A172 (cell line): Measurements from ENCODE around the gene PTPN9. TPM values are rescaled to one million over a fixed set of nuclear protein-coding genes. Genes with fewer than 3 reads are reported as not detected.
"Not testable (repeated sequence)": the region's sequence is repeated elsewhere in the genome, so short reads cannot be mapped to it uniquely, and the experiment has no call there.

Experiments used
- DNase-seq: peaks from one replicate; pipeline ENCODE4 v3.0.0-alpha.2; 2015; ENCODE audit warnings: low spot score
- total RNA-seq: library from RNA; depleted of rRNA; stranded (reverse); fragments of >200 nt; shearing (Covaris generic); gene quantifications from 2 replicates; pipeline ENCODE4 v1.2.3, GENCODE V29; 2014

The PTPN9 gene
- total RNA-seq, 1 experiment from 2014 or later: 19.2 TPM

- DNase-seq: no peak
These were observed 124.4 kb downstream of the PTPN9 start for GRCh38 chr15:75454471-75455378.

- peak; percentile 99 for DNase-seq
These were observed 125.2 kb downstream of the PTPN9 start for GRCh38 chr15:75453703-75454470.

- DNase-seq: peak; percentile 10
These were observed 126.0 kb downstream of the PTPN9 start for GRCh38 chr15:75452865-75453702.

GRCh38 chr15:75452364-75452864 lies 126.7 kb downstream of the PTPN9 start:
- DNase-seq: peak; percentile 73

GRCh38 chr15:75451674-75452363 lies 127.3 kb downstream of the PTPN9 start, which contains the start of gene SIN3A:
SIN3A (minus strand) TSS chr15:75451690; CDS start chr15:75430375, 21,315 bp downstream.
- peak; percentile 100 for DNase-seq

DNA sequence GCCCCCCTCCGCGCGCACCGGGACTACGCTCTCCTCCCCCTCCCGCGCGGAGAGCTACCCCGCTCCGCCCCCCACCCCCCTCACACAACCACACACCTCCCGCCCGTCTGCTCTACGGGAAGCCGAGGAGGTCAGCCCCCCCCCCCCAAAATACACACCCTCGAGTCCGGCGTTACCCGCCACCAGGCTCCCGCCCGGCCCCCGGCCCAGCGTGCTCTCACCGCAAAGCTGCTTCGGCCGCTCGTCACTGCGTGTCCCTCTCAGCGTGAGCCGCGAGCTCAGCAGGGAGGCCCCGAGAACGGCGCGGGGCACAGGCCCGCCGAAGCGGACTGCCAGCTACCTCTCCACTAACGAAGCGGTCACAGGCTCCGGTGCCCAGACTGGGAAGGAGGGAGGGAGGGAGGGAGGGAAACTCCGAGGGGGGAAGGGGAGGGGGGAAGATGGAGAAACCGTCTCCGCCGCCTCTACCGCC lies 127.9 kb downstream of the PTPN9 start:
- no peak for DNase-seq

- DNase-seq: peak; percentile 93
These were observed 128.6 kb downstream of the PTPN9 start for GRCh38 chr15:75450307-75451201.

DNA sequence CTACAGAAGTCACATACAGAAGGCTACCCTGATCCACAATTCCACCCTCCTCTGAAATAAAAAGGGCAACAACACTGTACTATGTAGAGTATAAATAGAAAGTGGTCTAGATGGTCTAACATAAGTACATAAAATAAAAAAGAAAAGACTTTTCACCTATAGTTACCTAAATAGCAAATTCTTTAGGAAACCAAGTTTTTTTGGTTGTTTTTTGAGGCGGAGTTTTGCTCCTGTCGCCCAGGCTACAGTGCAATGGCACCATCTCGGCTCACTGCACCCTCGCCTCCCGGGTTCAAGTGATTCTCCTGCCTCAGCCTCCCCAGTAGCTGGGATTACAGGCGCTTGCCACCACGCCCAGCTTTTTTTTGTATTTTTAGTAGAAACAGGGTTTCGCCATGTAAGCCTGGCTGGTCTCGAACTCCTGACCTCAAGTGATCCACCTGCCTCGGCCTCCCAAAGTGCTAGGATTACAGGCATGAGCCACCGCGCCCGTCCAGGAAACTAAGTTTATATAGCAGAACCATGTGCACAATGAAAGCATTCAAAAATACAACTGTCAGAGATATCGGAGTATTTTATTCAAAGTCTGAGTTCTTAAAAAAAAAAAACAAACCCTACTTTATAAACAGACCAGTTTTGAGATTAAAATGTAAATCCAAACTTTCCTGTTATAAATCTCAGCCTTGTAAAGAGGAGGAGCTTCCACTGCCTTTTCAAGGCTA lies 129.4 kb downstream of the PTPN9 start:
- DNase-seq: no peak

DNA sequence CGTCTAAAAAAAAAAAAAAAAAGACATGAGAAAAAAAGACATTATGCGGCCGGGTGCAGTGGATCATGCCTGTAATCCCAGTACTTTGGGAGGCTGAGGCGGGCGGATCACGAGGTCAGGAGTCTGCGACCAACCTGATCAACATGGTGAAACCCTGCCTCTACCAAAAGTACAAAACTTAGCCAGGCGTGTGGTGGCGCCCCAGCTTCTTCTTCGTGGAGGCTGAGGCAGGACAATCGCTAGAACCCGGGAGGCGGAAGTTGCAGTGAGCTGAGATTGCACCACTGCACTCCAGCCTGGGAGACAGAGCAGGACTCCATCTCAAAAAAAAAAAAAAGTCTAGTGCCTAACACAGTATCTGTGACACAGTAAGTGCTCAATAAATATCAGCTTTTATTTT lies 130.9 kb downstream of the PTPN9 start:
- not testable (repeated sequence) for DNase-seq

DNA sequence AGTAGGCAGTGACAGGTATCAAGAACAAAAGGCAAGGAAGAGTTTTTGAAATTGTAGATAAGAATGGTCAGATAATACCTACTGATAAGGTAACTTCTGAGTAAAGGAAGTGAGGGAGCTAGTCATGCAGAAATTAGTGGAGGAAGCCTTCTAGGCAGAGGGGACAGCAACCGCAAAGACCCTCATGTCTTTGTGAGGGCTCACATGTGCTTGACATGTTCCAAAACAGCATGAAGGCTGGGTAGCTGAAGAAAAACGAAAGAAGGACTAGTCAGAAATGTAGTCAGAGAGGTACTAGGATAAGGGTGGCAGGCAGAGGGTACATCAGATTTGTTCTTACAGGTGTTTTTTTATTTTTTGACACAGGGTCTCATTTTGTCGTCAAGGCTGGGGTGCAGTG lies 133.0 kb downstream of the PTPN9 start:
- no peak for DNase-seq

GRCh38 chr15:75445324-75445723 lies 133.8 kb downstream of the PTPN9 start:
- DNase-seq: not testable (repeated sequence)

GRCh38 chr15:75443972-75444453 lies 135.1 kb downstream of the PTPN9 start:
- not testable (repeated sequence) for DNase-seq

GRCh38 chr15:75437721-75438120 lies 141.4 kb downstream of the PTPN9 start:
- DNase-seq: no peak

- DNase-seq: no peak
These were observed 142.2 kb downstream of the PTPN9 start for GRCh38 chr15:75436881-75437280.

GRCh38 chr15:75431682-75432081 lies 147.4 kb downstream of the PTPN9 start:
- DNase-seq: no peak

DNA sequence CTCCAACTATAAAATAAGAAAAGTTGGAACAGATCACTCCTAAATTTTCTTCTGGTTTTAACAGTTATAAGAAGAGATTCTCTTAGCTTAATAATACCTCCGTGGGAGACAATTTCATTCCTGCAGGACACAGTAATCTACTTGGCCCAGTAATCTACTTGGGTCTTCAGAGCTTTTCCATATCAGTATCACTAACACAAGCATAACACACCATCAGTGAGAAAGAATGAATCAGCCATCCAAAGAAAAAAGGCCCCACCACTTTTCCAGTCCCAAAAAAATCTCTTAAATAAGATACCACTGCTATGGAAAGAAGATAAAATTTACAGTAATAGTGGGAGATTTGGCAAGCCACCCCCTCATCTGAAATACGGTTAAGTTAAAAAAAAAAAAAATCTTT lies 147.8 kb downstream of the PTPN9 start:
- no peak for DNase-seq

GRCh38 chr15:75430259-75430658 lies 148.9 kb downstream of the PTPN9 start:
- no peak for DNase-seq

DNA sequence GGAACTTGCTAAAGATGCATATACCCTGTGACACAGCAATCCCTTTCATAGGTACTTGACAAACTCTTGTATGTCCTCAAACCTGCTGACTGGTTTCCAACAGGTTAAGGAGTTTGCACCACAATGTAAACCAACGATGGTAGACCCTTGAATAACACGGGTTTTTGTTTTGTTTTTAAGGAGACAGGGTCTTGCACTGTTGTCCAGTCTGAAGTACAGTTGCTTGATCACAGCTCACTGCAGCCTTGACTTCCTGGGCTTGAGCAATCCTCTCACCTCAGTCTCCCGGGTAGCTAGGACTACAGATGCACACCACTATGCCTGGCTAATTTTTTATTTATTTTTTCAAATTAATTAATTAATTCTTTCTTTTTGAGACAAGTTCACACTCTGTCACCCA lies 151.0 kb downstream of the PTPN9 start:
- no peak for DNase-seq

DNA sequence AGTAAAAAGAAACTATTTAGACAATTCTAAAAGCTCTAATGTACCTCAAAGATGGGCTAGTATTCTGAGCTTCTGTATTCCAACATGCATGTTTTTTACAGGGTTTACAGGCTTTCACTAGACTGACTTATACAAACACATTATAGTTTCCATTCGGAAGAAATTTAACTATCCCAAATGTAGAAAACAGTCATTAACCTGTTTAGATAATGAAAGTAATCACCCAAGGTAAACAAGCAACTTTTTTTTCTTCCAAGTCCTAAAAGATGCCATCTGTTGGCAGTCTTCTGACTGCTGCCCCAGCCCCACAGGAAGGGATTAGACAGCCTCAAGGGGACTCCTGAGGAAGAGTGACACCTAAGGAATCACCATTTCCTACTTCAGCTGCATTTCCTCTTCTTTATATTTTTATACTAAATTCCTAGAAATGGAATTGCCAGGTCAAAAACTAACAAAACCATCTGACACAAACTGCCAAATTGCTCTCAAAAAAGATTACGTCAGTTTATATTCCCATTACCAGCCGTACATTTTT lies 153.1 kb downstream of the PTPN9 start:
- DNase-seq: no peak
